Subcutaneous preadipocyte (primary cell): ENCODE results near the gene VTCN1. TPM values are rescaled to one million over a fixed set of nuclear protein-coding genes. Genes with fewer than 3 reads are reported as not detected.

Source experiments
- small RNA-seq: library from RNA; depleted of rRNA; stranded (forward); fragments of <200 nt; gene quantifications from one replicate; pipeline ENCODE3, GENCODE V24; 2012
- total RNA-seq: library from RNA; depleted of rRNA; stranded (reverse); fragments of >200 nt; gene quantifications from 2 replicates; pipeline ENCODE4 v1.2.3, GENCODE V29; 2012

VTCN1 gene, protein sequence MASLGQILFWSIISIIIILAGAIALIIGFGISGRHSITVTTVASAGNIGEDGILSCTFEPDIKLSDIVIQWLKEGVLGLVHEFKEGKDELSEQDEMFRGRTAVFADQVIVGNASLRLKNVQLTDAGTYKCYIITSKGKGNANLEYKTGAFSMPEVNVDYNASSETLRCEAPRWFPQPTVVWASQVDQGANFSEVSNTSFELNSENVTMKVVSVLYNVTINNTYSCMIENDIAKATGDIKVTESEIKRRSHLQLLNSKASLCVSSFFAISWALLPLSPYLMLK
- not detected in 2 replicates for total RNA-seq

DNA sequence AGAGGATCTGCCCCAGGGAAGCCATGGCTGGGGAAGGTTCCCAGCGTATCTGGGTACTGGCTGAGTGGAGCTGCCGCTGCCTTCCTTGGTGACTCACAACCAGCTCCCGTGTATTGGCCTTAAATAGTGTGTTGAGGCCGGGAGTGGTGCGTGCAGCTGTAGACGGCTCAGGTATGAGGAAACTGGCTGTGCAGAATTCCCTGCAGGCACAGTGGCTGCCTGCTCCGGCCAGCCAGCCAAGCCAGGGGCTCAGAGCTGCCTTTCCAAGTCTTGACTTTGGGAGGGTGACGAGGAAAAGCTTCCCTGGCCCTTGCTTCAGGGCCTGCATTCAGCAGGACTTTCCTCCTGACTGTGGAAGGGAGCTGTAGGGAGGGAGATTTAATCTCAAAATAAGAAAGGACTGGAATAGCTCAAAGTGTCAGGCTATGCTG lies at the start of gene VTCN1:
TSS of gene VTCN1 (minus strand) at position 97 of the 431 bp plus-strand sequence. CDS start at position 25, 72 bp downstream.

DNA sequence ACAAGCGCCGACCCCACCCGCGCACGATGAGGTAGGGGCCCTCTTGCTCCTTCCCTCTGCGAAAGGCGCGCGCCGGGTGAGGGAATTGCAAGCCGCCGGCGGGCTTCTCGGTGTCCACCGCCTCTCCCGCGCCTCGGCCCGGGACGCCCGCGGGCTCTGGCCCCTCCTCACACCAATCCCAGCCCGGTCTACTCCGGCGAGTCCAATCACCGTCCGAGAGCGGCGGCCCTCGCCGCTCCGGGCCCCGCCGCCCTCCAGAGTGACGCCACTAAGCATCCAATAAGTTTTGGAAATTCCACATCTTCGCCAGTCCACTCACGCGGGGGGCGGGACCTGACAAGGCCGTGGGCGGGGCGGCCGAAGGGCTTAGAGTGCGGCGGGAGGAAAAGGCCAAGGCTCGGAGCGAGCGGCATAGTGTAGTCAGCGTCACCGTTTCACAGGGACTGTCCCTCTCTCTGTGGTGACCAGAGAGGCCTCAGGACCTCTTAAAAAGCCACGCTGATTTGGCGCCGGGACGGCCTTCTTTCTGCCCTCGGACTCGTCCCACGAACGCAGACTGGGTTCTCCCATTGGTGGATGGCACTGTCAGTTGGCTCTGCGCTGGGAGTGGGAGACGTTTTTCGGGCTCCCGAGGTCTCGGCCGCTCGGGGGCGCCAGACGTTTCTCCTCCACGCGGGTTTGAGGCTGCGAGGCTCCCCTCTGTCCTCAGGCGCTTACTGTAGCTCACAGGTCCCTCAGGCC lies 89.0 kb downstream of the VTCN1 start, which contains the start of gene TRIM45:
TSS of gene TRIM45 (minus strand) at position 161 of the 741 bp plus-strand sequence. CDS start 548 bp downstream, outside the sequence.

Small RNAs within 50 kb of the gene (small RNA-seq; reads per million reads assigned to genes)
- 11.9 reads per million, percentile 96 among the genes with 10 or more reads in this experiment for gene MIR942
- not detected for gene RF00017

Other genes starting within 250 kb of the VTCN1 start
- gene CD101, start 209.2 kb downstream of the VTCN1 start, total RNA-seq = 0.20 TPM in 1 of 2 replicates, not detected in the other
- 19.8 and 24.4 TPM in 2 replicates for gene TTF2, start 150.6 kb downstream of the VTCN1 start, total RNA-seq
- gene TRIM45, start 89.2 kb downstream of the VTCN1 start, total RNA-seq = 0.73 and 1.4 TPM in 2 replicates
- 34.9 and 50.2 TPM in 2 replicates for gene MAN1A2, start 156.5 kb upstream of the VTCN1 start, total RNA-seq